Aorta (tissue), 5 donors: ENCODE measurements around the gene STARD5. TPM values are rescaled to one million over a fixed set of nuclear protein-coding genes. Genes with fewer than 3 reads are reported as not detected.

Experiments
- ATAC-seq: fragments of 200-7000 bp; cut with Tn5 transposase; one replicate; pipeline ENCODE4 v1.9.1; 2022; ENCODE audit warnings: moderate library complexity; ENCODE audit not compliant: low FRiP score
- DNase-seq, 2 donors: peaks; one replicate each; pipeline ENCODE4 v3.0.0-alpha.2; 2020
- H3K27ac ChIP-seq, 2 donors: one replicate each; pipeline ENCODE4 v1.5.1; 2013; ENCODE audit warnings: low read length in 2 of 2, mild to moderate bottlenecking in 2 of 2, moderate library complexity in 2 of 2, control low read depth in 1 of 2, inconsistent platforms in 1 of 2, low read depth in 1 of 2
- H3K27me3 ChIP-seq, 2 donors: one replicate each; pipeline ENCODE4 v1.6.1; 2013; ENCODE audit warnings: control low read depth in 1 of 2, low read length in 1 of 2, mild to moderate bottlenecking in 1 of 2, moderate library complexity in 1 of 2; ENCODE audit not compliant: insufficient read depth in 2 of 2, control insufficient read depth in 1 of 2
- H3K36me3 ChIP-seq, 2 donors: one replicate each; pipeline ENCODE4 v1.6.1; 2013; ENCODE audit warnings: control low read depth in 1 of 2, low read length in 1 of 2, mild to moderate bottlenecking in 1 of 2; ENCODE audit not compliant: insufficient read depth in 2 of 2, control insufficient read depth in 1 of 2
- H3K4me1 ChIP-seq, 2 donors: one replicate each; pipeline ENCODE4 v1.6.1; 2013; ENCODE audit warnings: low read length in 2 of 2, control low read depth in 1 of 2, mild to moderate bottlenecking in 1 of 2, moderate library complexity in 1 of 2; ENCODE audit not compliant: insufficient read depth in 2 of 2, control insufficient read depth in 1 of 2
- H3K4me3 ChIP-seq, 2 donors: one replicate each; pipeline ENCODE4 v1.5.1; 2013; ENCODE audit warnings: low read length in 2 of 2, control low read depth in 1 of 2, mild to moderate bottlenecking in 1 of 2
- H3K9me3 ChIP-seq: one replicate; pipeline ENCODE4 v1.6.1; 2013; ENCODE audit warnings: mild to moderate bottlenecking, low read length; ENCODE audit not compliant: control insufficient read depth
- WGBS, 2 donors: extraction: QIAGEN DNeasy Blood & Tissue Kit; methylation state at CpG; one replicate each; pipeline ENCODE4 v1.1.7; 2013; 5-methylcytosine and 5-hydroxymethylcytosine counted together
- intact Hi-C, 2 donors: fragments of 100-400 bp; cut with DNase I; formaldehyde crosslinking; loops; one replicate each; pipeline versions ENCODE4 v1.14.2 to v1.15.0; 2022
- polyA plus RNA-seq, 2 donors: library from polyadenylated mRNA; stranded (reverse); fragments of 200-250 nt; gene quantifications; one replicate each; pipeline ENCODE4 v1.2.3, GENCODE V29; 2013
- total RNA-seq, 2 donors: library from RNA; stranded (reverse); fragmentation: NEBNext Ultra II Directional; extraction: Animal tissue kit (Norgen Biotek cat#: 25700); gene quantifications; one replicate each; pipeline ENCODE4 v1.2.1, GENCODE V29; 2021
- donor health status: healthy with polysubstance abuse.
- donor health status: Bipolar disorder and iron deficiency.
- donor health status: DM: no; HTN: no; CAD: no.
- donor health status: DM: no; HTN: no; CAD: no.
- donor health status: DM: yes; HTN: yes; CAD: no.

The STARD5 gene
- total and polyA plus RNA-seq, 4 donors, result 2.2 to 10.3 (median 5.3) TPM

- ATAC-seq, result no peak
- no peak for DNase-seq
- intact Hi-C loops, result loop anchor here in 1 of 2 donors (5.0 to 10.0 kb wide), 3 partner anchors 111 to 294 kb away; partner anchors contain the start of gene TLNRD1
- H3K27ac ChIP-seq, result no peak overlapping the region
- no peaks in the 10 kb centered on the region for H3K4me1 ChIP-seq
- no peaks in the 10 kb centered on the region for H3K9me3 ChIP-seq
- no peak overlapping the region for H3K4me3 ChIP-seq
- H3K36me3 ChIP-seq, result no peaks in the 10 kb centered on the region
- no peaks in the 10 kb centered on the region for H3K27me3 ChIP-seq
- WGBS, 2 donors, result 94 to 95% methylated on average over 5 of the region's 5 CpGs
Measured at GRCh38 chr15:81268340-81268739, 55.6 kb downstream of the STARD5 start.

DNA sequence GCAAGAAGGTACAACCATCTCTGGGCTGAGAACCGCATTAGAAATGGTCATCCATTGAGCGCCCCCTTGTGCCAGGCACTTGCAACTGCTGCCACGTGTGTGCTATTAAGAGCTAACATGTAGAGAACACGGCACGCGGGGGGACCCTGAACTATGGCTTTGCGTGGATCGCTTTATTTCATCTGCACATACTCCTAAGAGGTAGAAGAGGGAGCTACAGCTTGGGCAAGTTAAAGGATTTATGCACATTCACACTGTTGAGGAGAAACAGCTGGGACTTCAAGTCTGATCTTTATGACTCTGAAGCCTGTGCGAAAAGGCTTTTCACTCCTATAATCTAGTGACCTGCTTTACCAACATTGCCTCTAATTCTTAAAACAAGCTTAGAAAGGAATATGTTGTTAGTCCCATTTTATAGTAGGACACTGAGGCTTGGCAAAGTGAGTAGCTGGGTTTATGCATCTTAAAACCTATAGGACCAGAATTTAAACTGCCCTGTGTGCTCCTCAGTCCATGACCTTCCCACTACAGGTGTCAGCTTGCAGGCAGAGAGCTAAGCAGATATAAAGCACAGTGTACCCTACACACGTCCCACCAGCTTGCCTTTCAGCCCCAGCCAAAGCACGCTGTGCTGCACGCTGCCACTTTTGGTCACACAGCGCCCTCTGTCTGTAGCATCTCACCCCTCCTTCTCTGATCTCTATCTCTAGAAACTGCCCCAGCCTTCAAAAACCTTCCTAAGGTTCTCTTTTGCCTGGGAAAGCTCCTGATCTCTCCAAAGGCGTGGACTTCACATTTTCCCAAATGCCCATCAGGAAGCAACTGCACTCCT is 57.8 kb downstream of the STARD5 start:
- ATAC-seq (peak; percentile 94), DNase-seq (peak; percentile 86 to 92)
- Histone ChIP-seq H3K9me3 (no peaks in the 10 kb centered on the region), H3K27ac (no peak overlapping the region), H3K4me1 (no peaks in the 10 kb centered on the region), H3K4me3 (no peak overlapping the region), H3K27me3 (no peaks in the 10 kb centered on the region), H3K36me3 (no peaks in the 10 kb centered on the region)
- 5 to 7% methylated on average over 14 of the region's 14 CpGs for WGBS, 2 donors
- intact Hi-C loops, result loop anchor here (1.0 to 10.0 kb wide), 5 partner anchors 109 to 291 kb away; partner anchors contain the start of gene TLNRD1 (in 1 of the 2)

DNA sequence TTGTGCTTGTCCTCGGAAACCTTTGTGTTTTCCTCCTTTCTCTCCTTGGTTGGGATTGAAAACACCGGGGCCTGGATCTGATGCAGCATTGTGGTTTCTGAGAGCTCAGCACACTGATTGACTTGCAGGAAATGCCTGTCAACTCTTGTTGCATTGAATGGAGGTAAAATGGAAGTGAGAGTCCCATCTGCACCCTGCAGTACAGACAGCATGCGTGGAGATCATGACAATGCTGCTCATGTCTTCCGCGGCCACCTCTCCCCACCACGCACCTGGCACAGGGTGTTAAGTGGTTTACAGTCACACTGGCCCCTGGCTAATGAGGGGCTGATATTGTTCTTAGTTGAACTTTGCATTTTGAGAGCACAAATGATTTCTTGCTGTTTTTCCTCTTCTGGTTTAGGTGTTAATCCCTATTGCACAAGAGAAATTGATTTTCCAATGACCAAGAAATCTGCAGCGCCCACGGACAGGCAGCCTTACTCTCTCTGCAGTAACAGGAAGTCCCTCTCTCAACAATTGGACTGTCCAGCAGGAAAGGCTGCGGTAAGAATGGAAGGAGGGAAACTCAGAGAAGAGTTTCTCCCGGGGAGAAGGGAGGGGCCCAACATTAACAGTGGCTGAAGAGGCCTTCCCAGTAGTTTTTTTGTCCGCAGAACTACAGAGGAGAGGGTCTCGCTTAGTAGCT is 58.5 kb downstream of the STARD5 start:
- Histone ChIP-seq H3K27ac (no peak overlapping the region), H3K4me1 (no peaks in the 10 kb centered on the region), H3K4me3 (no peak overlapping the region), H3K36me3 (no peaks in the 10 kb centered on the region), H3K9me3 (no peaks in the 10 kb centered on the region), H3K27me3 (no peaks in the 10 kb centered on the region)
- ATAC-seq (peak; percentile 31), DNase-seq (no peak)
- WGBS, 2 donors, result 54 to 57% methylated on average over 12 of the region's 12 CpGs
- intact Hi-C loops, result loop anchor here (2.0 to 10.0 kb wide), 4 partner anchors 108 to 291 kb away; partner anchors contain the start of gene TLNRD1 (in 1 of the 2)

DNA sequence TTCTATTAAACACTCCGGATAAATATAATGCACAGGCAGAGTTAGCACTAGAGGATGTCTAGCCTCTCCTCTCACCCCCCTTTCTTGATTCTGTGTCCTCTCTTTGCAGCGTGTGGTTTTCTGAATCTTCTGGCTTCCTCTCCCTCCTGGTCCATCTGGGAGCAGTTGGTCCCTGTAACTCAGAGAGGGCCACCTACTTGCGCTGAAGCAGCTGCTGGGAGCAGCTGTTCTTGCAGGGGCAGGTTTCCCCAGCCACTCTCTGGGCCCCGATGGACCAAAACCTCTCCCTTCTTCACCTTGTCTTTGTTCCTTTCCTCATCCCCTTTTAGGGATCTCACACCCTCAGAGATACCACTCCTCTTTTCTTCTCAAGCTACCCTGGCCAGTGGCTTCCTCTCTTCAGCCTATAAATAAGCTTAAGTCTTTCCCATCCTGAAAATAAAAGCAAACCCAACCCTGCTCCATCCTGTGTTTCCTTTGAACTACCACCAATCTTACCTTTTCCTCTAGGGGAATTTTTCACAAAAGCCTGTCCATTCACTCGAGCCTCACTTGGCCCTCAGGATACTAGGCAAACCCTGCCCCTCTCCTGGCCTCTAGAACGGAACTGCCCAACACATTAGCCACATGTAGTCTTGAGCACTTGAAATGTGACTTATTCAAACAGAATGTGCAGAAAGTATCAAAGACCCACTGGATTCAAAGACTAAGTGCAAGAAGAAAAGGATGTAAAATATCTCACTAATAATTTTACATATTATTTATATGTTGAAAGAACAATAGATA is 59.7 kb downstream of the STARD5 start:
- Histone ChIP-seq H3K27ac (no peak overlapping the region), H3K4me1 (no peaks in the 10 kb centered on the region), H3K36me3 (no peaks in the 10 kb centered on the region), H3K4me3 (no peak overlapping the region), H3K9me3 (no peaks in the 10 kb centered on the region), H3K27me3 (no peaks in the 10 kb centered on the region)
- ATAC-seq (no peak), DNase-seq (no peak)
- intact Hi-C loops, result loop anchor here (2.0 to 10.0 kb wide), 3 partner anchors 157 to 289 kb away; no protein-coding TSS in a partner anchor
- WGBS, 2 donors, result 92% methylated on average over 6 of the region's 6 CpGs

DNA sequence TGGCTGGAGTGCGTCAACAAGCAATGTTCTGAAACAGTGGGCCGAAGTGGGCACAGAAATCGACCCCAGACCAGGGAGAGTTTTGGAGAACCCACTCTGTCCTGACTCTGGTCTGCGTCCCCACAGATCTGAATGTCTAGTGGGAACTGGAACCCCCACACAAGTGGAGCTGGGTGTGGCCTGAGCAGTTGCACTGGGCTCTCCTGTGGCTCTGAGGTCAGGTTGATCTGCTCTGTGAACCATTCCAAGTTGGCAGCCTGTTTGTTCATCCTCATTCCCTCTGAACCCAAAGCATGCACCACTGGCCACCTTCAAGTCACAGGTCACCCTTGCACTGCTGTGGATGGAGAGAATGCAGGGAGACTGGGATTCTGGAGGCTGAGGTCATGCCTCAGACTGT is 60.5 kb downstream of the STARD5 start:
- no peak for ATAC-seq
- H3K4me1 ChIP-seq, result no peaks in the 10 kb centered on the region
- H3K27ac ChIP-seq, result no peak overlapping the region
- no peaks in the 10 kb centered on the region for H3K36me3 ChIP-seq
- H3K27me3 ChIP-seq, result no peaks in the 10 kb centered on the region
- H3K9me3 ChIP-seq, result no peaks in the 10 kb centered on the region
- no peak overlapping the region for H3K4me3 ChIP-seq
- DNase-seq, result no peak
- WGBS, 2 donors, result 86 to 95% methylated on average over 4 of the region's 4 CpGs
- intact Hi-C loops, result loop anchor here in 1 of 2 donors (5.0 to 10.0 kb wide), 2 partner anchors 156 to 289 kb away; no protein-coding TSS in a partner anchor

- ATAC-seq, result no peak
- no peak overlapping the region for H3K4me3 ChIP-seq
- no peak overlapping the region for H3K27ac ChIP-seq
- no peak for DNase-seq
- H3K9me3 ChIP-seq, result no peaks in the 10 kb centered on the region
- intact Hi-C loops, result loop anchor here in 1 of 2 donors (5.0 to 10.0 kb wide), 2 partner anchors 154 to 286 kb away; no protein-coding TSS in a partner anchor
- H3K27me3 ChIP-seq, result no peaks in the 10 kb centered on the region
- 79 to 85% methylated on average over 6 of the region's 6 CpGs for WGBS, 2 donors
- no peaks in the 10 kb centered on the region for H3K4me1 ChIP-seq
- H3K36me3 ChIP-seq, result no peaks in the 10 kb centered on the region
Measured at GRCh38 chr15:81261172-81261811, 62.6 kb downstream of the STARD5 start.

DNA sequence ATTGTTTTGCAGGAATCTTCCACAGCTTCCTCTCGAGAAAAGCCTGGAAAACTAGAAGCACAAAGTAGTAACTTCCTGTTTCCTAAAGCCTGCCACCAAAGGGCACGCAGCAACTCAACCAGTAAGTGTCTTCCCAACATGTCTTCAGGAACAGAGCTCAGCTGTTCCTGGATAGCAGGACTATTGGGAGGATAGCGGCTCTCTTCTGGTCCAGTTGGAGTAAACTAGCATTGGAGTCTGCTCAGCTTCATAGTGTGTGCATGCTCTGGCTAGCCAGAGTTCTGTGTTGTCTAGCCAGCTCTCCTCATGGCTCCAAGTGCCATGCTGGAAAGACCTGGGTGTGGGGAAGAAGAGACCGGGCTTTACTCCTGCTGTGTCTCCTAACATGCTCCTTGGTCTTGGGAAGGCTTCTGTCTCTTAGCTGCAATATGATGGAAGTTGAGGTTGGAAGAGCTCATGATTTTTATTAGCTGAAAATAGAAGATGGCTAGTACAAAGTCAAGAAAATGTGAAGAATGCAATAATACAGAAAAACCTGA is 64.1 kb downstream of the STARD5 start:
- 91 to 93% methylated on average over 4 of the region's 4 CpGs for WGBS, 2 donors

More for the DNA sequence above, 64.1 kb downstream of the STARD5 start:
- no peak for DNase-seq
- no peaks in the 10 kb centered on the region for H3K4me1 ChIP-seq
- H3K36me3 ChIP-seq, result no peaks in the 10 kb centered on the region
- ATAC-seq, result no peak
- no peaks in the 10 kb centered on the region for H3K9me3 ChIP-seq
- no peaks in the 10 kb centered on the region for H3K27me3 ChIP-seq
- no peak overlapping the region for H3K4me3 ChIP-seq
- no peak overlapping the region for H3K27ac ChIP-seq
- intact Hi-C loops, result loop anchor here (5.0 to 10.0 kb wide), 3 partner anchors 153 to 485 kb away; no protein-coding TSS in a partner anchor
